ENCODE data around the gene SPACA5B. TPM values are rescaled to one million over a fixed set of nuclear protein-coding genes. Genes with fewer than 3 reads are reported as not detected.
"Not testable (repeated sequence)": the region's sequence is repeated elsewhere in the genome, so short reads cannot be mapped to it uniquely, and the experiment has no call there.

Gene SPACA5B
- total and polyA plus RNA-seq, 2 donors (not counting 1 experiment from before 2014, with no cell fraction given), result not detected

DNA sequence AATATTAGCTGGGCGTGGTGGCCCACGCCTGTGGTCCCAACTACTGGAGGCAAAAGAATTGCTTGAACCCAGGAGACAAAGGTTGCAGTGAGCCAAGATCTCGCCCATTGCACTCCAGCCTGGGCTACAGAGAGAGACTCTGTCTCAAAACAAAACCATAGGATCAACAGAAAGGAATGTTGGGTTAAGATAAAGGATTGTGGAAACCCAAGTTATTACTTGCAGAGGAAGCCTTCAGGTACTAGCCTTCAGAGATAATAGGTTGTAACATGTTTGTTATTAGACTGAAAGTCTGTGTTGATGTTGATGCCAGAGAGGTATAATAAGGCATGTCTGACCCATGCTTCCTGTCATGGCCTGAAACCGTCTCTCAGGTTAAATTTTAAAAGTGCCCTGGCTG, 49.3 kb downstream of the SPACA5B start:
- Histone ChIP-seq H3K9ac (ENCODE audit: insufficient read depth, low read length) (no peak overlapping the region), H3K9me3 (ENCODE audit: control insufficient read depth, insufficient read depth, low read depth, low read length) (no peaks in the 10 kb centered on the region), H3K36me3 (ENCODE audit: control insufficient read depth, insufficient read depth, low read length) (no peaks in the 10 kb centered on the region), H3K79me2 (ENCODE audit: control insufficient read depth, insufficient read depth, low read length) (no peaks in the 10 kb centered on the region), H2AFZ (ENCODE audit: low read length) (no peak overlapping the region), H3K4me2 (ENCODE audit: extremely low read depth, insufficient read depth, low read length) (no peak overlapping the region), H3K27me3 (ENCODE audit: control insufficient read depth, insufficient read depth, low read length) (no peaks in the 10 kb centered on the region), H3K27ac (ENCODE audit: insufficient read depth, low read length) (no peak overlapping the region), H4K20me1 (ENCODE audit: control insufficient read depth, extremely low read depth, insufficient read depth, low read length) (no peaks in the 10 kb centered on the region), H3K4me1 (ENCODE audit: control insufficient read depth, extremely low read depth, insufficient read depth, low read length) (no peaks in the 10 kb centered on the region), H3K4me3 (replicated peaks in 1 of 4; ENCODE audit: control extremely low read depth in 1 of 4, insufficient read depth in 1 of 4, low read depth in 3 of 4, low read length in 4 of 4) (no peak overlapping the region)
- TF ChIP-seq, protein P1, sequence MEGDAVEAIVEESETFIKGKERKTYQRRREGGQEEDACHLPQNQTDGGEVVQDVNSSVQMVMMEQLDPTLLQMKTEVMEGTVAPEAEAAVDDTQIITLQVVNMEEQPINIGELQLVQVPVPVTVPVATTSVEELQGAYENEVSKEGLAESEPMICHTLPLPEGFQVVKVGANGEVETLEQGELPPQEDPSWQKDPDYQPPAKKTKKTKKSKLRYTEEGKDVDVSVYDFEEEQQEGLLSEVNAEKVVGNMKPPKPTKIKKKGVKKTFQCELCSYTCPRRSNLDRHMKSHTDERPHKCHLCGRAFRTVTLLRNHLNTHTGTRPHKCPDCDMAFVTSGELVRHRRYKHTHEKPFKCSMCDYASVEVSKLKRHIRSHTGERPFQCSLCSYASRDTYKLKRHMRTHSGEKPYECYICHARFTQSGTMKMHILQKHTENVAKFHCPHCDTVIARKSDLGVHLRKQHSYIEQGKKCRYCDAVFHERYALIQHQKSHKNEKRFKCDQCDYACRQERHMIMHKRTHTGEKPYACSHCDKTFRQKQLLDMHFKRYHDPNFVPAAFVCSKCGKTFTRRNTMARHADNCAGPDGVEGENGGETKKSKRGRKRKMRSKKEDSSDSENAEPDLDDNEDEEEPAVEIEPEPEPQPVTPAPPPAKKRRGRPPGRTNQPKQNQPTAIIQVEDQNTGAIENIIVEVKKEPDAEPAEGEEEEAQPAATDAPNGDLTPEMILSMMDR (conservative IDR thresholded peaks at IDR 0.05 in 1 of 2, IDR thresholded peaks at IDR 0.05 in 1 of 2; ENCODE audit: low read depth in 1 of 2, low read length in 2 of 2), result no peak
- no peak for TF ChIP-seq EZH2 (IDR thresholded peaks at IDR 0.05; ENCODE audit: low read length, missing control alignments)
- no peak for DNase-seq (ENCODE audit: low read depth in 2 of 2)

DNA sequence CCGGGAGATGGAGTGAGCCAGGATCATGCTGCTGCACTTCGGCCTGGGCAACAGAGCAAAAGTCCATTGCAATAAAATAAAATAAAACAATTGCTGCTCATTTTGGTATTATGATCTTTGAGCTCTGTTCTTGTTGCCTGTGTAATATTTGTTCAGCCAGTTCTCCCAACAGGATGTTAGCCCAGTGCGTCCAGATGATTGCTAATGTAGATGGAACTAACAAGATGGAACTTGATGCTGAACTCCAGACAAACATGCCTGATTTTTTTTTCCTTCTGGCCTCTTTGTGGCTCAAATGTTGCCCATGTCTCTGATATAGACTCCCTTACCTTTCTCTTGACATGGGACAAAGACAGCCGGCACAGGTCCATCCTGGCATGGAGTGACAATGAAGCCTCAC, 50.4 kb downstream of the SPACA5B start:
- no peak overlapping the region for H3K9ac ChIP-seq (ENCODE audit: insufficient read depth, low read length)
- no peaks in the 10 kb centered on the region for H3K27me3 ChIP-seq (ENCODE audit: control insufficient read depth, insufficient read depth, low read length)
- no peak for DNase-seq (ENCODE audit: low read depth in 2 of 2)
- no peak overlapping the region for H3K27ac ChIP-seq (ENCODE audit: insufficient read depth, low read length)
- H3K4me3 ChIP-seq (replicated peaks in 1 of 4; ENCODE audit: control extremely low read depth in 1 of 4, insufficient read depth in 1 of 4, low read depth in 3 of 4, low read length in 4 of 4), result no peak overlapping the region
- no peaks in the 10 kb centered on the region for H3K79me2 ChIP-seq (ENCODE audit: control insufficient read depth, insufficient read depth, low read length)
- no peak overlapping the region for H3K4me2 ChIP-seq (ENCODE audit: extremely low read depth, insufficient read depth, low read length)
- no peak for TF ChIP-seq EZH2 (IDR thresholded peaks at IDR 0.05; ENCODE audit: low read length, missing control alignments)
- TF ChIP-seq, protein P1 (conservative IDR thresholded peaks at IDR 0.05 in 1 of 2, IDR thresholded peaks at IDR 0.05 in 1 of 2; ENCODE audit: low read depth in 1 of 2, low read length in 2 of 2), result no peak
- H4K20me1 ChIP-seq (ENCODE audit: control insufficient read depth, extremely low read depth, insufficient read depth, low read length), result no peaks in the 10 kb centered on the region
- no peak overlapping the region for H2AFZ ChIP-seq (ENCODE audit: low read length)
- no peaks in the 10 kb centered on the region for H3K4me1 ChIP-seq (ENCODE audit: control insufficient read depth, extremely low read depth, insufficient read depth, low read length)
- no peaks in the 10 kb centered on the region for H3K36me3 ChIP-seq (ENCODE audit: control insufficient read depth, insufficient read depth, low read length)
- H3K9me3 ChIP-seq (ENCODE audit: control insufficient read depth, insufficient read depth, low read depth, low read length), result no peaks in the 10 kb centered on the region

DNA sequence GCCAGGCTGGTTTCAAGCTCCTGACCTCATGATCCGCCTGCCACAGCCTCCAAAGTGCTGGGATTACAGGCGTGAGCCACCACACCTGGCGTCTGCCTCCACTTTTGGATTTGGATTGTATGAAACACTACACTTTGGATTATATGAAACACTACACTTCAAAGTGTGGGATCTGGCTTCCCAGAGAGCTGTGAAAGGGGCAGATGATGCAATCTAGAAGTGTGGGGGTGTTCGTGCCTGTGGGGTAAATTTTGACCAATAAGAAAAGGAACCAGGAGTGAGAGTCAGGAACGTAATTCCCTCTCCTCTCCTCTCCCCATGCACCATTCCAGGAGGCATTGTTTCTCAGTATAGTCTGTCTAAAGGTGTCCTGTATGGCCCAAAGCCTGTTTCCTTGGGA, 51.5 kb downstream of the SPACA5B start:
- not testable (repeated sequence) for H3K79me2 ChIP-seq (ENCODE audit: control insufficient read depth, insufficient read depth, low read length); H3K4me1 ChIP-seq (ENCODE audit: control insufficient read depth, extremely low read depth, insufficient read depth, low read length); H3K4me3 ChIP-seq (replicated peaks in 1 of 4; ENCODE audit: control extremely low read depth in 1 of 4, insufficient read depth in 1 of 4, low read depth in 3 of 4, low read length in 4 of 4); H3K36me3 ChIP-seq (ENCODE audit: control insufficient read depth, insufficient read depth, low read length); H3K27ac ChIP-seq (ENCODE audit: insufficient read depth, low read length); H2AFZ ChIP-seq (ENCODE audit: low read length); H4K20me1 ChIP-seq (ENCODE audit: control insufficient read depth, extremely low read depth, insufficient read depth, low read length); H3K9me3 ChIP-seq (ENCODE audit: control insufficient read depth, insufficient read depth, low read depth, low read length); H3K27me3 ChIP-seq (ENCODE audit: control insufficient read depth, insufficient read depth, low read length); H3K9ac ChIP-seq (ENCODE audit: insufficient read depth, low read length); H3K4me2 ChIP-seq (ENCODE audit: extremely low read depth, insufficient read depth, low read length); DNase-seq (ENCODE audit: low read depth in 2 of 2)

Other genes with a start within 250 kb of the SPACA5B start
- 3.6 and 4.5 TPM in 2 replicates for gene ZNF182, start 126.6 kb upstream of the SPACA5B start, total RNA-seq
- gene ZNF182, start 126.6 kb upstream of the SPACA5B start, polyA plus RNA-seq, result 1.6 and 2.1 TPM in 2 replicates
- gene SPACA5, start 123.6 kb upstream of the SPACA5B start, total RNA-seq, result not detected in 2 replicates
- gene SPACA5, start 123.6 kb upstream of the SPACA5B start, polyA plus RNA-seq, result not detected in 2 replicates
- gene ZNF630, start 59.0 kb upstream of the SPACA5B start, total RNA-seq, result 2.1 and 4.3 TPM in 2 replicates
- gene ZNF630, start 59.0 kb upstream of the SPACA5B start, polyA plus RNA-seq, result 0.32 and 0.59 TPM in 2 replicates
- gene SSX5, start 66.2 kb downstream of the SPACA5B start, total RNA-seq, result not detected in 2 replicates
- gene SSX5, start 66.2 kb downstream of the SPACA5B start, polyA plus RNA-seq, result not detected in 2 replicates
- gene SSX1, start 124.8 kb downstream of the SPACA5B start, total RNA-seq, result not detected in 2 replicates
- not detected in 2 replicates for gene SSX1, start 124.8 kb downstream of the SPACA5B start, polyA plus RNA-seq
- not detected in 2 replicates for gene SSX3, start 226.1 kb downstream of the SPACA5B start, total RNA-seq
- gene SSX3, start 226.1 kb downstream of the SPACA5B start, polyA plus RNA-seq, result not detected in 2 replicates

Data from fibroblast of lung (primary cell).